Stimulated activated CD4-positive, alpha-beta T cell treated with anti-CD3 and anti-CD28 coated beads, Interleukin-2, amount 100 ng/mL, for 4 hours (primary cell): Measurements from ENCODE around the gene GOLGA8B.
"Not testable (repeated sequence)": the region's sequence is repeated elsewhere in the genome, so short reads cannot be mapped to it uniquely, and the experiment has no call there.

Source experiments
- DNase-seq: peaks from one replicate; pipeline ENCODE4 v3.0.0-alpha.2; 2020; ENCODE audit warnings: low read depth

Gene GOLGA8B, protein sequence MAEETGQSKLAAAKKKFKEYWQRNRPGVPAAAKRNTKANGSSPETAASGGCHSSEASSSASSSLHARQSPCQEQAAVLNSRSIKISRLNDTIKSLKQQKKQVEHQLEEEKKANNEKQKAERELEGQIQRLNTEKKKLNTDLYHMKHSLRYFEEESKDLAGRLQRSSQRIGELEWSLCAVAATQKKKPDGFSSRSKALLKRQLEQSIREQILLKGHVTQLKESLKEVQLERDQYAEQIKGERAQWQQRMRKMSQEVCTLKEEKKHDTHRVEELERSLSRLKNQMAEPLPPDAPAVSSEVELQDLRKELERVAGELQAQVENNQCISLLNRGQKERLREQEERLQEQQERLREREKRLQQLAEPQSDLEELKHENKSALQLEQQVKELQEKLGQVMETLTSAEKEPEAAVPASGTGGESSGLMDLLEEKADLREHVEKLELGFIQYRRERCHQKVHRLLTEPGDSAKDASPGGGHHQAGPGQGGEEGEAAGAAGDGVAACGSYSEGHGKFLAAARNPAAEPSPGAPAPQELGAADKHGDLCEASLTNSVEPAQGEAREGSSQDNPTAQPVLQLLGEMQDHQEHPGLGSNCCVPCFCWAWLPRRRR

GRCh38 chr15:34583399-34584329 is at the start of gene GOLGA8B:
Gene GOLGA8B, minus strand, starts transcription at chr15:34583651. Its CDS starts 47,739 bp downstream, at chr15:34535912.
- DNase-seq, result peak; percentile 75

- DNase-seq, result not testable (repeated sequence)
Measured at GRCh38 chr15:34633165-34633564, 49.7 kb upstream of the GOLGA8B start.

GRCh38 chr15:34628577-34629152 is 45.2 kb upstream of the GOLGA8B start:
- DNase-seq, result no peak

- no peak for DNase-seq
Measured at GRCh38 chr15:34625007-34625406, 41.6 kb upstream of the GOLGA8B start.

DNA sequence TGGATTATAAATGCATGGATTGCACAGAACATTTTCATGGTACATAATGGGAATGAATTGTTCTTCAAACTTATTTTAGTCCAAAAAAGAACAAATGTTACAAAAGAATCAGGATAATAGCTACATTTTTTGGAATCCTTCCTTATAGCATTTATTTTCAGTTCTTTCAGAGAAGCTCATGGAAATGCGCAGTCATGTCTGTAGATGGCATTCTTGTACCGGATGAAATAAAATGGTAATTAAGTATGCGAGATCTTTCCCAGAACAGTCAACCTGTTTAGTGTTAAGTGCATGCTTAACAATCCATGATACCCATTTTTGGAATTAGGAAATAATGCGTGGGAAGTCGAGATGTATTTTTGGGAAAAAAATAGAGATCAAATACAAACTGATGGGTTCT is 38.2 kb upstream of the GOLGA8B start:
- no peak for DNase-seq

GRCh38 chr15:34620814-34621213 is 37.4 kb upstream of the GOLGA8B start:
- DNase-seq, result no peak

DNA sequence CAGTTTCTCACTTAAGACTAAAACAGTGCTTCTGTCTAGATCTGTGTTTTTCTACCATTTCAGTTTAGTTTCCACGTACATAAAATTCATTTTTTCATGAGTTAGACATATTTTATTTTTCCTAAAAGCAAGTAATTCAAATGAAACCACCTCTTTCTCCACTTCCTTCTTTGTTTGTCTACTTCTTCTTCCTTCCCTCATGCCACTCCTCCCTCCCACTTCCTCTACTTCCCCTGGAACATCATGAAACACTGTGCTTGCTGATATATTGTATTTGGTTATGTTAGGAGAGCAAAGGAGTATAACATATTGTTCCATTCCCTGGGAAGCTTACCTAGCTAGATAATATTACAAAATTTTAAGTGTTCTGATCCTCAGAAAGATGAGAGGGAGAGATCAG is 36.7 kb upstream of the GOLGA8B start:
- DNase-seq, result no peak

- DNase-seq, result no peak
Measured at GRCh38 chr15:34619151-34619550, 35.7 kb upstream of the GOLGA8B start.

- no peak for DNase-seq
Measured at GRCh38 chr15:34618073-34618472, 34.6 kb upstream of the GOLGA8B start.

GRCh38 chr15:34616613-34617012 is 33.2 kb upstream of the GOLGA8B start:
- DNase-seq, result no peak

GRCh38 chr15:34613997-34614396 is 30.5 kb upstream of the GOLGA8B start:
- no peak for DNase-seq

DNA sequence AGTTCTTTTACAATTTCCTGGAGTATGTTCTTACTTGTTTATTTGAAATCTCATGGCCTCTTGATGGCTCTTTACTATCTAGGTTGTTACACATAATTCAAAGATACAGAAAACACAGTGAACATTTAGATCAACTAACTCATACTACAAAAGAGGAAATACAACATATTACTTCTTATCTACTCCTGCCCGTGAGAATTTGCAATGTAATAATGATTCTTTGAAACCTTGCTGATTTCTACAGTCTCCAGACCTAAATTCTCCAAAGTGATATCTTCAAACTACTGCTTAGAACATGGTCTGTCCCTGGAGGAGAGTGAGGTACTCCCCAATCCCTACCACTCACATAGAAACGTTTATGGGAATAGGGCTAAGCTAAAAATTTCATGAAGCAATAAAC is 29.9 kb upstream of the GOLGA8B start:
- DNase-seq, result no peak

GRCh38 chr15:34610354-34610753 is 26.9 kb upstream of the GOLGA8B start:
- no peak for DNase-seq

GRCh38 chr15:34609102-34610057 is 25.9 kb upstream of the GOLGA8B start:
- no peak for DNase-seq

DNA sequence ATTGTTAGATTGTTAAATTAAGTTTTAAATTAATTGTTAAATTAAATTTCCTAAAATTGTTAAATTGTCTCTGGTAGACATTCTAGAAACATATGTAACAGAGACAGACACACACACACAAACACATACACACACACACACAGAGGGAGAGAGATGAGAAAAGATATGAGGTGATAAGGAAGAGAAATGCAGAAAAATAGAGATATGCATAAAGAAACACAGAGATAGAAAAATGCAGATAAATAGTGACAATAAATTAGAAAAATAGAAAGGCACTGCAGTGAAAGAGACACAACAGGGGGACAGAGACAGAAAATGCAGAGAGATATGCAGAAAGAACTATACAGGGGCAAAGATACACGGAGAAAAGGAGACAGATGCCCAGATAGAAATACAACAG is 25.1 kb upstream of the GOLGA8B start:
- no peak for DNase-seq

DNA sequence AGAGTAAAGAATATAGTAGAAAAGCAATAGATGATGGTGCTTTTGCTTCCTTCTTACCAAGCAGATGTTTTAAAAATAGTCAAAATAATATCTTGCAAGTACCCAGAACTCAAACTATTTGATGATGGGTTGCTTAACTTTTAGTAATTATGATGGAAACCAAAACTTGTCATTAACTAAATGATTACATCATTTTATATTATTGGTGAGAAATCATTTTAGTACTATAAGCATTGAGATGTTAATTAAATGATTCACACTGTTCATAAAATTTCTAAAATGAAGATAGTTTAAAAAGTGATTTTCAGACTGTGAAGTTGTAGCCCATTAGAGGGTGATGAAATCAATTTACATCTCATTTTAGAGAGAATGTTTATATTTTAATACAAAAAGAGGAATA is 24.4 kb upstream of the GOLGA8B start:
- no peak for DNase-seq

- no peak for DNase-seq
Measured at GRCh38 chr15:34606545-34606944, 23.1 kb upstream of the GOLGA8B start.

GRCh38 chr15:34606131-34606530 is 22.7 kb upstream of the GOLGA8B start:
- no peak for DNase-seq

DNA sequence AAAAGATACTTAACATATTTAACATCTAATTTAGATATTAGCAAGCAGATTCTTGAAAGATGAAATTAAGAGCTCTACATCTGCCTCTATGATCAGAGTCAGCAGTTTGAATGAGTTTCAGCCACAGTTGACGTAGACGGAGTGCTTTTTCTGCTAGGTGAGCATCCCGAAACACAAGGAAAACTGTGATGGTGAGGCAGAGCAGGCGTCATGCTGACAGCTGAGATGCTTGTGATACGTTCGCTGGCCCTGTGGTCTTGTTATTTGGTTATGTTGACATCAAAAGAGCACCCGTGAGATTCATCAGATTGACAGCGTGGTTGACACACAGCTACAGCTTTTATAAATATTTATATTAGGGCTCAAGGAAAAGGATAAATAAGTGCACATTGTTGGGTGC is 19.6 kb upstream of the GOLGA8B start:
- DNase-seq, result no peak

- DNase-seq, result no peak
Measured at GRCh38 chr15:34600923-34601322, 17.5 kb upstream of the GOLGA8B start.
